ENCODE results near the gene PREX1. TPM values are rescaled to one million over a fixed set of nuclear protein-coding genes. Genes with fewer than 3 reads are reported as not detected.

PREX1 gene
- total RNA-seq, 1 experiment from 2014 or later: 3.3 TPM

- H4K20me1 ChIP-seq (ENCODE audit: insufficient read depth): no peaks in the 10 kb centered on the region
- ChIA-PET POLR2A (ENCODE audit: unreplicated experiment) (no interaction called here), CTCF (no interaction called here)
- no peak overlapping the region for H2AFZ ChIP-seq
- H3K4me3 ChIP-seq: no peak overlapping the region
- no peaks in the 10 kb centered on the region for H3K79me2 ChIP-seq (ENCODE audit: low read depth)
- H3F3A ChIP-seq (ENCODE audit: insufficient read depth, low read depth): no peaks in the 10 kb centered on the region
- no peaks in the 10 kb centered on the region for H3K27me3 ChIP-seq (ENCODE audit: insufficient read depth, low read depth)
- TF ChIP-seq EZH2 (IDR thresholded peaks at IDR 0.05; ENCODE audit: low read depth) (no peak), CTCF (conservative IDR thresholded peaks at IDR 0.05) (no peak)
- H3K4me1 ChIP-seq (replicated peaks; ENCODE audit: insufficient read depth): 0 out of 2 replicates have a peak, but pooled peaks cover 6% of the 10 kb centered on the region
- H3K9me3 ChIP-seq (ENCODE audit: insufficient read depth, low read depth): no peaks in the 10 kb centered on the region
- no peak overlapping the region for H3K27ac ChIP-seq
- no peaks in the 10 kb centered on the region for H3K36me3 ChIP-seq (ENCODE audit: low read depth)
- BruUV-seq (replicated peaks): no TSS peak
- no peaks in the 10 kb centered on the region for H3K9me2 ChIP-seq (ENCODE audit: insufficient read depth)
- no peak for DNase-seq
- no peak overlapping the region for H3K4me2 ChIP-seq
- intact Hi-C loops (cut with micrococcal nuclease; ENCODE audit: unreplicated experiment): no loop called here
Measured at GRCh38 chr20:48731536-48731935, 96.3 kb downstream of the PREX1 start.

GRCh38 chr20:48730977-48731376 lies 96.8 kb downstream of the PREX1 start:
- H3K79me2 ChIP-seq (ENCODE audit: low read depth): no peaks in the 10 kb centered on the region
- ChIA-PET POLR2A (ENCODE audit: unreplicated experiment) (no interaction called here), CTCF (no interaction called here)
- no peaks in the 10 kb centered on the region for H3F3A ChIP-seq (ENCODE audit: insufficient read depth, low read depth)
- H3K36me3 ChIP-seq (ENCODE audit: low read depth): no peaks in the 10 kb centered on the region
- no peak overlapping the region for H3K4me3 ChIP-seq
- H3K4me1 ChIP-seq (replicated peaks; ENCODE audit: insufficient read depth): peaks cover 7% of the 10 kb centered on the region; the same call in 1 of the 2 replicates
- TF ChIP-seq CTCF (conservative IDR thresholded peaks at IDR 0.05) (no peak), EZH2 (IDR thresholded peaks at IDR 0.05; ENCODE audit: low read depth) (no peak)
- no peaks in the 10 kb centered on the region for H3K9me3 ChIP-seq (ENCODE audit: insufficient read depth, low read depth)
- H3K27me3 ChIP-seq (ENCODE audit: insufficient read depth, low read depth): no peaks in the 10 kb centered on the region
- no TSS peak for BruUV-seq (replicated peaks)
- no peaks in the 10 kb centered on the region for H3K9me2 ChIP-seq (ENCODE audit: insufficient read depth)
- no peak overlapping the region for H3K27ac ChIP-seq
- H2AFZ ChIP-seq: no peak overlapping the region
- intact Hi-C loops (cut with micrococcal nuclease; ENCODE audit: unreplicated experiment): no loop called here
- no peaks in the 10 kb centered on the region for H4K20me1 ChIP-seq (ENCODE audit: insufficient read depth)
- no peak overlapping the region for H3K4me2 ChIP-seq
- DNase-seq: no peak

- no TSS peak for BruUV-seq (replicated peaks)
- DNase-seq: no peak
- Histone ChIP-seq H3K4me1 (replicated peaks; ENCODE audit: insufficient read depth) (peaks cover 12% of the 10 kb centered on the region; the same call in 1 of the 2 replicates), H3K27me3 (ENCODE audit: insufficient read depth, low read depth) (no peaks in the 10 kb centered on the region), H3K9me3 (ENCODE audit: insufficient read depth, low read depth) (no peaks in the 10 kb centered on the region), H3K27ac (no peak overlapping the region), H3K4me2 (no peak overlapping the region), H3K36me3 (ENCODE audit: low read depth) (no peaks in the 10 kb centered on the region), H2AFZ (no peak overlapping the region), H3K79me2 (ENCODE audit: low read depth) (no peaks in the 10 kb centered on the region), H3K9me2 (ENCODE audit: insufficient read depth) (no peaks in the 10 kb centered on the region), H4K20me1 (ENCODE audit: insufficient read depth) (no peaks in the 10 kb centered on the region), H3F3A (ENCODE audit: insufficient read depth, low read depth) (no peaks in the 10 kb centered on the region), H3K4me3 (no peak overlapping the region)
- TF ChIP-seq CTCF (conservative IDR thresholded peaks at IDR 0.05) (no peak), EZH2 (IDR thresholded peaks at IDR 0.05; ENCODE audit: low read depth) (no peak)
- intact Hi-C loops (cut with micrococcal nuclease; ENCODE audit: unreplicated experiment): no loop called here
- ChIA-PET CTCF (no interaction called here), POLR2A (ENCODE audit: unreplicated experiment) (no interaction called here)
Measured at GRCh38 chr20:48729538-48729937, 98.3 kb downstream of the PREX1 start.

Data from PC-9 (cell line).